Mesenchymal stem cell (in vitro differentiated cells and primary cell): ENCODE results near the gene CDC42EP4.

Source experiments
- DNase-seq: peaks from one replicate; pipeline ENCODE4 v3.0.0-alpha.2; 2013
- H2AFZ ChIP-seq: one replicate; pipeline ENCODE4 v1.6.1; 2013; ENCODE audit warnings: low read depth, mild to moderate bottlenecking, control low read depth, inconsistent platforms, low read length, moderate library complexity
- H2AK5ac ChIP-seq: 2 replicates; pipeline ENCODE4 v1.6.1; 2013; ENCODE audit warnings: low read length, moderate library complexity, mild to moderate bottlenecking, inconsistent platforms; ENCODE audit not compliant: severe bottlenecking
- H2BK120ac ChIP-seq: one replicate; pipeline ENCODE4 v1.6.1; 2013; ENCODE audit warnings: low read depth, mild to moderate bottlenecking, inconsistent platforms, low read length, moderate library complexity
- H2BK12ac ChIP-seq, 2 experiments: one replicate each; pipeline ENCODE4 v1.6.1; 2013; ENCODE audit warnings: inconsistent platforms in 2 of 2, low read length in 2 of 2, mild to moderate bottlenecking in 2 of 2, moderate library complexity in 2 of 2, control low read depth in 1 of 2
- H2BK15ac ChIP-seq: one replicate; pipeline ENCODE4 v1.6.1; 2013; ENCODE audit warnings: mild to moderate bottlenecking, low read depth, inconsistent platforms; ENCODE audit not compliant: poor library complexity, severe bottlenecking
- H2BK5ac ChIP-seq: 2 replicates; pipeline ENCODE4 v1.6.1; 2013; ENCODE audit warnings: low read depth, mild to moderate bottlenecking, low read length, control low read depth, inconsistent platforms; ENCODE audit not compliant: poor library complexity, severe bottlenecking
- H3K14ac ChIP-seq, 2 experiments: one replicate each; pipeline ENCODE4 v1.6.1; 2013; ENCODE audit warnings: inconsistent platforms in 2 of 2, low read length in 2 of 2, control low read depth in 1 of 2, mild to moderate bottlenecking in 1 of 2, moderate library complexity in 1 of 2
- H3K18ac ChIP-seq, 2 experiments: one replicate each; pipeline ENCODE4 v1.6.1; 2013; ENCODE audit warnings: inconsistent platforms in 2 of 2, low read length in 2 of 2, control low read depth in 1 of 2, low read depth in 1 of 2, mild to moderate bottlenecking in 1 of 2
- H3K23ac ChIP-seq, 2 experiments: one replicate each; pipeline ENCODE4 v1.6.1; 2013; ENCODE audit warnings: inconsistent platforms in 2 of 2, low read length in 2 of 2, mild to moderate bottlenecking in 2 of 2, moderate library complexity in 2 of 2, control low read depth in 1 of 2
- H3K27ac ChIP-seq: 2 replicates; pipeline ENCODE4 v1.5.1; 2013; ENCODE audit warnings: mild to moderate bottlenecking, moderate library complexity, low read length, control low read depth, inconsistent platforms; ENCODE audit not compliant: poor library complexity, severe bottlenecking
- H3K27me3 ChIP-seq, 2 experiments: 2 replicates each; pipeline versions ENCODE4 v1.6.1 to v1.7.0; 2013; ENCODE audit warnings: low read length in 2 of 2, mild to moderate bottlenecking in 2 of 2, moderate library complexity in 2 of 2, control low read depth in 1 of 2, inconsistent platforms in 1 of 2; ENCODE audit not compliant: control insufficient read depth in 1 of 2, insufficient read depth in 1 of 2
- H3K36me3 ChIP-seq, 2 experiments: 2 replicates each; pipeline versions ENCODE4 v1.6.1 to v1.7.0; 2013; ENCODE audit warnings: low read length in 2 of 2, control low read depth in 1 of 2, inconsistent platforms in 1 of 2, low read depth in 1 of 2, mild to moderate bottlenecking in 1 of 2; ENCODE audit not compliant: insufficient read depth in 2 of 2, control insufficient read depth in 1 of 2
- H3K4ac ChIP-seq, 2 experiments: one replicate each; pipeline ENCODE4 v1.6.1; 2013; ENCODE audit warnings: inconsistent platforms in 2 of 2, low read length in 2 of 2, mild to moderate bottlenecking in 2 of 2, moderate library complexity in 2 of 2, control low read depth in 1 of 2, low read depth in 1 of 2
- H3K4me1 ChIP-seq: 2 replicates; pipeline ENCODE4 v1.6.1; 2013; ENCODE audit warnings: low read depth, low read length, control low read depth; ENCODE audit not compliant: control insufficient read depth, insufficient read depth
- H3K4me2 ChIP-seq: 2 replicates; pipeline ENCODE4 v1.6.1; 2013; ENCODE audit warnings: low read length, mild to moderate bottlenecking, inconsistent platforms; ENCODE audit not compliant: poor library complexity, severe bottlenecking
- H3K4me3 ChIP-seq, 2 experiments: 2 replicates each; pipeline versions ENCODE4 v1.5.1 to v1.7.0; 2013; ENCODE audit warnings: low read length in 2 of 2, mild to moderate bottlenecking in 2 of 2, control low read depth in 1 of 2, low read depth in 1 of 2; ENCODE audit not compliant: insufficient read depth in 1 of 2
- H3K79me1 ChIP-seq: replicated peaks from 2 replicates; pipeline ENCODE4 v1.6.1; 2013; ENCODE audit warnings: mild to moderate bottlenecking, control low read depth, low read length, inconsistent platforms; ENCODE audit not compliant: poor library complexity, severe bottlenecking
- H3K9ac ChIP-seq: 2 replicates; pipeline ENCODE4 v1.7.0; 2013; ENCODE audit warnings: mild to moderate bottlenecking, low read length, moderate library complexity
- H3K9me3 ChIP-seq: 2 replicates; pipeline ENCODE4 v1.7.0; 2013; ENCODE audit warnings: mild to moderate bottlenecking, low read length; ENCODE audit not compliant: control insufficient read depth
- H4K8ac ChIP-seq: one replicate; pipeline ENCODE4 v1.6.1; 2013; ENCODE audit warnings: inconsistent platforms, mild to moderate bottlenecking, low read length, moderate library complexity
- H4K91ac ChIP-seq: one replicate; pipeline ENCODE4 v1.6.1; 2013; ENCODE audit warnings: mild to moderate bottlenecking, low read length, inconsistent platforms
- WGBS: methylation state at CpG from one replicate; pipeline ENCODE4 v1.1.7; 2013; ENCODE audit warnings: mixed read lengths; 5-methylcytosine and 5-hydroxymethylcytosine counted together

The CDC42EP4 gene

DNA sequence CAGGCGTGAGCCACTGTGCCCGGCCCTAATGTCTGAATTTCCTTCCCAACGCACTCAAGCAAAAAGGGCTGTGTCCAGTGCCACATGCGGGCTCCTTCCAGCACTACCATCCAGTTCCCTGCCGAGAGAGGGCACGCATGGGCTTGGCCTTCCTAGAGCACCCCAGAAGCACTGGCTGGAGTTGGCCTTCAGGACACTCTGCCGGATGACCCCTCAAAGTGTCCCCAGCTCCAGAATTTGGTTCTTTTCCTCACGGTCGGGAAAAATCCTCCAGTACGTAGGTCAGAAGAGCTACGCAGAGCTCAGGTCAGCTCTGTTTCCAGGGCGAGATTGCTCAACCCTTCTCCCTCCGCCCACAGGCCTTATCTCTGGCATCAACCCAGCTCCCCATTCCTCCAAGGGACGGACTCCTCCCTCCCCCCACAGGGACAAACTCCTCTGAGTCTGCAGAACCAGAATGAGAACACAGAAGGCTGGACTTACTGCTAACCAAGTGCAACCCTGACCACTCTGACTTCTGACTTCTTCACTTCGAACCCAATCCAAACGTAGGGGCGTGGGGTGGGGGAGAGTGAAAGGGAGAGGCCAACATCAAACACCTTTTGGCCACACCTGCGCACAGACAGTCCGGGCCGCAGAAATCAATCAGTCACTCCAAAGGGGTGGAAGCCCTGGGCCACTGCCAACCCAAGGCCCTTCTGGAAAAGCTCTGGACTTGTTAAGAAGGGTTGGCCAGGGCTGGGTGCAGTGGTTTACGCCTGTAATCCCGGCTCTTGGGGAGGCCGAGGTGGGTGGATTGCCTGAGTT, 3.6 kb downstream of the CDC42EP4 start:
- H3K14ac ChIP-seq, result peak overlapping the region in 1 of 2 experiments; percentile 68
- H3K23ac ChIP-seq, result peak overlapping the region in 1 of 2 experiments; percentile 23
- H3K4ac ChIP-seq, result peak overlapping the region; percentile 89 to 92
- H3K18ac ChIP-seq, result peak overlapping the region; percentile 87 to 99
- H3K27ac ChIP-seq, result no peak overlapping the region
- H2BK15ac ChIP-seq, result peak overlapping the region; percentile 89
- H3K4me1 ChIP-seq, result peaks cover 49% of the 10 kb centered on the region
- H3K27me3 ChIP-seq, result no peaks in the 10 kb centered on the region
- peak overlapping the region in 1 of 2 experiments; percentile 95 for H3K4me3 ChIP-seq
- peak overlapping the region; percentile 94 for H4K91ac ChIP-seq
- 47% methylated on average over 23 of the region's 23 CpGs for WGBS
- no peaks in the 10 kb centered on the region for H3K79me1 ChIP-seq
- no peak overlapping the region for H2AFZ ChIP-seq
- peak overlapping the region; percentile 90 for H2BK120ac ChIP-seq
- DNase-seq, result peak; percentile 94
- H2AK5ac ChIP-seq, result peak overlapping the region; percentile 79
- no peaks in the 10 kb centered on the region for H3K9me3 ChIP-seq
- no peak overlapping the region for H2BK5ac ChIP-seq
- peaks cover 6 to 8% of the 10 kb centered on the region in 2 experiments for H3K36me3 ChIP-seq
- peak overlapping the region; percentile 92 to 98 for H2BK12ac ChIP-seq
- peak overlapping the region; percentile 99 for H4K8ac ChIP-seq
- H3K4me2 ChIP-seq, result no peak overlapping the region
- peak overlapping the region; percentile 96 for H3K9ac ChIP-seq

DNA sequence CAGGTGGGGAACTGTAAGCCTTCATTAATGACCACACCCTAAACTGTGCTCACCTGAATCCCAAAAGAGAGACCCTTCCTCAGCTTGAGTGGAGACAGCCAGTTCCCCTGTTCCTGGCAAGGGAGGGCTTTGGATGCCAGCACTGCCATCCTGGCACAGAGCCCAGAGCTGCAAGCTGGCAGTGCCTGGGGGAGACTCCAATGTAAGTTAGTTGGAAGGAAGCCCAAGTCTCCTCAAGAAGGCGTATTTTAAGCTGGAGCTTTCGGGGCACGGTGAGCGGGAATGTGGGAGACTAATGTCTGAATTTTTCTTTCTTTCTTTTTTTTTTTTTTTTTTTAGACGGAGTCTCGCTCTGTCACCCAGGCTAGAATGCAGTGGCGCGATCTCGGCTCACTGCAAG, 4.7 kb downstream of the CDC42EP4 start:
- Histone ChIP-seq H4K91ac (no peak overlapping the region), H3K4ac (peak overlapping the region in 1 of 2 experiments; percentile 91), H3K36me3 (peaks cover 6 to 8% of the 10 kb centered on the region in 2 experiments), H3K4me2 (no peak overlapping the region), H2BK120ac (peak overlapping the region; percentile 29), H3K79me1 (no peaks in the 10 kb centered on the region), H3K27me3 (no peaks in the 10 kb centered on the region), H3K23ac (peak overlapping the region in 1 of 2 experiments; percentile 74), H3K4me3 (no peak overlapping the region), H2BK15ac (peak overlapping the region; percentile 39), H3K18ac (peak overlapping the region in 1 of 2 experiments; percentile 92), H2BK12ac (peak overlapping the region; percentile 90 to 97), H3K4me1 (peaks cover 47% of the 10 kb centered on the region), H2BK5ac (no peak overlapping the region), H2AK5ac (peak overlapping the region; percentile 88), H3K9me3 (no peaks in the 10 kb centered on the region), H2AFZ (no peak overlapping the region), H4K8ac (no peak overlapping the region), H3K27ac (no peak overlapping the region), H3K14ac (no peak overlapping the region), H3K9ac (peak overlapping the region; percentile 80)
- 100% methylated on average over 4 of the region's 9 CpGs for WGBS
- DNase-seq, result no peak

GRCh38 chr17:73305845-73306836, 5.7 kb downstream of the CDC42EP4 start:
- Histone ChIP-seq H4K8ac (peak overlapping the region; percentile 98), H4K91ac (peak overlapping the region; percentile 85), H3K27ac (peak overlapping the region; percentile 70), H2BK5ac (peak overlapping the region; percentile 11), H2AFZ (no peak overlapping the region), H3K9ac (peak overlapping the region; percentile 80), H2BK12ac (peak overlapping the region; percentile 90 to 93), H3K9me3 (no peaks in the 10 kb centered on the region), H3K4me2 (peak overlapping the region; percentile 74), H3K23ac (no peak overlapping the region), H3K14ac (peak overlapping the region in 1 of 2 experiments; percentile 68), H2BK120ac (peak overlapping the region; percentile 78), H3K27me3 (no peaks in the 10 kb centered on the region), H3K4me1 (peaks cover 47% of the 10 kb centered on the region), H3K18ac (peak overlapping the region; percentile 34 to 92), H3K36me3 (peaks cover 6 to 8% of the 10 kb centered on the region in 2 experiments), H2BK15ac (peak overlapping the region; percentile 88), H2AK5ac (peak overlapping the region; percentile 90), H3K4ac (peak overlapping the region; percentile 75 to 89), H3K4me3 (peak overlapping the region in 1 of 2 experiments; percentile 64), H3K79me1 (no peaks in the 10 kb centered on the region)
- 52% methylated on average over 10 of the region's 11 CpGs for WGBS
- DNase-seq, result no peak
